Endothelial cell of umbilical vein (primary cell): Measurements from ENCODE around the gene MBTD1. TPM values are rescaled to one million over a fixed set of nuclear protein-coding genes. Genes with fewer than 3 reads are reported as not detected.

Experiments used
- BruUV-seq: library from RNA; stranded (reverse); fragments of 400-500 nt; replicated peaks from 2 replicates; lab custom pipeline; 2021; lab: Mats Ljungman, UMichigan
- CTCF ChIA-PET: fragments of 300-600, 350-600 bp; sonication (Branson Sonifier 250); formaldehyde crosslinking; loops from one replicate; lab custom pipeline; 2021; ENCODE audit warnings: antibody characterized with exemption, inconsistent platforms; lab: Charles Lee
- POLR2A ChIA-PET: fragments of 300-600, 350-600 bp; sonication (Branson Sonifier 250); formaldehyde crosslinking; loops from one replicate; lab custom pipeline; 2021; ENCODE audit warnings: antibody characterized with exemption, inconsistent platforms; lab: Charles Lee
- DNase-seq: peaks from one replicate; pipeline ENCODE4 v3.0.0-alpha.2; 2011; ENCODE audit warnings: low read depth, low spot score
- FAIRE-seq: peaks from 2 replicates; lab custom pipeline; 2011; peaks lifted over from hg19 to GRCh38; lab: Jason Lieb, UNC
- H2AFZ ChIP-seq: 2 replicates; pipeline ENCODE4 v1.6.0; 2012; ENCODE audit warnings: low read depth, low read length, control low read depth, inconsistent platforms
- H3K27ac ChIP-seq: 2 replicates; pipeline ENCODE4 v1.5.1; 2011; ENCODE audit warnings: low read depth, mild to moderate bottlenecking, control low read depth, low read length, moderate library complexity; ENCODE audit not compliant: insufficient read depth
- H3K27me3 ChIP-seq, 2 experiments: 2 replicates each; pipeline versions ENCODE4 v1.6.0 to v1.6.1; 2011; ENCODE audit warnings: low read length in 2 of 2, mixed read lengths in 1 of 2; ENCODE audit not compliant: control insufficient read depth in 2 of 2, insufficient read depth in 2 of 2
- H3K36me3 ChIP-seq, 2 experiments: 2 replicates in 1 of 2; 3 replicates in 1 of 2; pipeline ENCODE4 v1.5.1; 2011; ENCODE audit warnings: low read length in 2 of 2, mild to moderate bottlenecking in 1 of 2, moderate library complexity in 1 of 2; ENCODE audit not compliant: control insufficient read depth in 2 of 2, insufficient read depth in 2 of 2; ENCODE audit errors: extremely low read depth in 1 of 2
- H3K4me1 ChIP-seq: 3 replicates; pipeline ENCODE4 v1.5.1; 2011; ENCODE audit warnings: mild to moderate bottlenecking, low read length; ENCODE audit not compliant: control insufficient read depth, insufficient read depth; ENCODE audit errors: extremely low read depth
- H3K4me2 ChIP-seq: 2 replicates; pipeline ENCODE4 v1.6.1; 2011; ENCODE audit warnings: low read length, control low read depth, mixed read lengths; ENCODE audit not compliant: insufficient read depth
- H3K4me3 ChIP-seq, 3 experiments: fragments of 200-600 bp in 1 of 3; sonication (generic), shearing (Covaris generic) in 1 of 3; replicated peaks in 1 of 3; 2 replicates each; pipeline ENCODE4 v1.5.1; 2011 to 2016; ENCODE audit warnings: control low read depth in 3 of 3, low read length in 3 of 3, mild to moderate bottlenecking in 2 of 3, inconsistent platforms in 1 of 3, low read depth in 1 of 3, moderate library complexity in 1 of 3; ENCODE audit not compliant: insufficient read depth in 1 of 3
- H3K79me2 ChIP-seq: 2 replicates; pipeline ENCODE4 v1.6.0; 2012; ENCODE audit warnings: low read length, inconsistent platforms; ENCODE audit not compliant: control insufficient read depth, insufficient read depth
- H3K9ac ChIP-seq: replicated peaks from 2 replicates; pipeline ENCODE3; 2011; ENCODE audit warnings: low read length, control low read depth; ENCODE audit not compliant: insufficient read depth; ENCODE audit errors: extremely low read depth
- H3K9me1 ChIP-seq: replicated peaks from 3 replicates; pipeline ENCODE4 v1.6.0; 2011; ENCODE audit warnings: mild to moderate bottlenecking, low read length; ENCODE audit not compliant: control insufficient read depth, insufficient read depth; ENCODE audit errors: extremely low read depth
- H3K9me3 ChIP-seq: replicated peaks from 2 replicates; pipeline ENCODE4 v1.5.1; 2012; ENCODE audit warnings: low read length, inconsistent platforms; ENCODE audit not compliant: control insufficient read depth, insufficient read depth
- H4K20me1 ChIP-seq: replicated peaks from 2 replicates; pipeline ENCODE3; 2011; ENCODE audit warnings: mild to moderate bottlenecking, low read length; ENCODE audit not compliant: control insufficient read depth, insufficient read depth; ENCODE audit errors: extremely low read depth
- CTCF ChIP-seq, 2 donors: IDR thresholded peaks; 1 replicate in 1 of 2; 2 replicates in 1 of 2; pipeline ENCODE4 v1.5.1; 2011; ENCODE audit warnings: low read length in 2 of 2, mild to moderate bottlenecking in 2 of 2, moderate library complexity in 2 of 2, control low read depth in 1 of 2, inconsistent platforms in 1 of 2, low read depth in 1 of 2; ENCODE audit not compliant: insufficient read depth in 1 of 2; ENCODE audit errors: extremely low read depth in 1 of 2
- EZH2 ChIP-seq: IDR thresholded peaks from 2 replicates; pipeline ENCODE4 v1.6.1; 2012; ENCODE audit warnings: borderline replicate concordance, low read depth, mild to moderate bottlenecking, moderate library complexity, low read length, inconsistent platforms; ENCODE audit not compliant: severe bottlenecking
- FOS ChIP-seq: IDR thresholded peaks from 2 replicates; pipeline ENCODE4 v1.6.1; 2011; ENCODE audit warnings: mild to moderate bottlenecking, low read length, moderate library complexity, borderline replicate concordance; ENCODE audit not compliant: insufficient read depth
- GATA2 ChIP-seq: IDR thresholded peaks from 2 replicates; pipeline ENCODE4 v1.7.0; 2011; ENCODE audit warnings: low read depth, mild to moderate bottlenecking, moderate library complexity, mixed read lengths, low read length; ENCODE audit not compliant: insufficient read length, insufficient read depth
- JUN ChIP-seq: IDR thresholded peaks from 2 replicates; pipeline ENCODE4 v1.6.1; 2011; ENCODE audit warnings: borderline replicate concordance, low read depth; ENCODE audit not compliant: insufficient read length, insufficient read depth
- MAX ChIP-seq: IDR thresholded peaks from 2 replicates; pipeline ENCODE4 v1.6.1; 2011; ENCODE audit not compliant: insufficient read depth, insufficient read length
- MYC ChIP-seq: IDR thresholded peaks from one replicate; pipeline ENCODE4 v1.6.1; 2011; ENCODE audit warnings: mild to moderate bottlenecking, low read depth, low read length
- POLR2A ChIP-seq: IDR thresholded peaks from 2 replicates; pipeline ENCODE4 v1.6.1; 2012; ENCODE audit warnings: low read depth, mild to moderate bottlenecking, control low read depth, low read length
- POLR2AphosphoS5 ChIP-seq: IDR thresholded peaks from 2 replicates; pipeline ENCODE4 v1.6.1; 2012; ENCODE audit warnings: low read depth, mild to moderate bottlenecking, control low read depth, low read length, moderate library complexity; ENCODE audit not compliant: insufficient read depth
- dilution Hi-C: fragments of 300-500 bp; cut with MboI; formaldehyde crosslinking; loops from one replicate; pipeline ENCODE4 v1.15.0; 2019; ENCODE audit warnings: low sequenced_read_pairs; ENCODE audit not compliant: extremely low pct_ligation_motif_present
- intact Hi-C: fragments of 100-400 bp; cut with micrococcal nuclease; formaldehyde crosslinking; loops from one replicate; pipeline ENCODE4 v1.10.0; 2022
- polyA plus RNA-seq, 4 experiments: library from polyadenylated mRNA; depleted of rRNA in 3 of 4; stranded (reverse) in 3 of 4; unstranded in 1 of 4; fragments of >200 nt; gene quantifications; 2 replicates each; pipeline versions ENCODE4 v1.2.1 to v1.2.3, GENCODE V29; 2011 to 2012; ENCODE audit warnings: missing spikeins in 1 of 4
- total RNA-seq: library from RNA; stranded (reverse); gene quantifications from 2 replicates; pipeline ENCODE4 v1.2.3, GENCODE V29; 2021

The MBTD1 gene
- total and polyA plus RNA-seq, 2 donors (not counting 3 experiments of a cell fraction or from before 2014, with no cell fraction given): 4.8 to 14.0 TPM

GRCh38 chr17:51152766-51153209, 107.1 kb downstream of the MBTD1 start:
- Histone ChIP-seq H3K9ac (peak overlapping the region; percentile 74), H4K20me1 (no peaks in the 10 kb centered on the region), H3K27me3 (no peaks in the 10 kb centered on the region), H3K4me1 (peaks cover 14% of the 10 kb centered on the region), H3K9me1 (no peaks in the 10 kb centered on the region), H3K4me3 (peak overlapping the region in 2 of 3 experiments; percentile 6 to 51), H3K27ac (peak overlapping the region; percentile 70), H3K4me2 (peak overlapping the region; percentile 78), H2AFZ (peak overlapping the region; percentile 85), H3K36me3 (peaks cover 1 to 6% of the 10 kb centered on the region in 2 experiments), H3K9me3 (no peaks in the 10 kb centered on the region), H3K79me2 (peaks cover 42% of the 10 kb centered on the region)
- DNase-seq (no peak), FAIRE-seq (peak; percentile 52)
- TSS peak; percentile 59 for BruUV-seq
- POLR2A ChIA-PET: interaction anchor here (0.7 to 1.0 kb wide), 3 partner anchors 32 to 286 kb away, joined by 3 to 4 read pairs (median 3); partner anchors contain the start of gene SPAG9
- dilution Hi-C loops (no loop called here), intact Hi-C loops (loop anchor here (1.0 to 10.0 kb wide), 10 partner anchors 14 to 608 kb away; partner anchors contain the start of genes MBTD1, NME2, SPATA20 and TOB1)
- no peak for TF ChIP-seq GATA2
- TF ChIP-seq JUN: peak; percentile 45
- no peak for TF ChIP-seq EZH2
- TF ChIP-seq MYC: no peak
- CTCF ChIA-PET: interaction anchor here (0.7 to 3.5 kb wide), 30 partner anchors 10 to 300 kb away, joined by 3 to 140 read pairs (median 6); partner anchors contain the start of genes NME2 and SPAG9

GRCh38 chr17:51150932-51151331, 108.9 kb downstream of the MBTD1 start:
- H3K9me3 ChIP-seq: no peaks in the 10 kb centered on the region
- peaks cover 0 to 5% of the 10 kb centered on the region in 2 experiments for H3K36me3 ChIP-seq
- H3K4me2 ChIP-seq: no peak overlapping the region
- no peak overlapping the region for H2AFZ ChIP-seq
- dilution Hi-C loops (no loop called here), intact Hi-C loops (loop anchor here (5.0 to 10.0 kb wide), 2 partner anchors 299 to 606 kb away; partner anchors contain the start of gene SPATA20)
- H3K9me1 ChIP-seq: no peaks in the 10 kb centered on the region
- H3K27me3 ChIP-seq: no peaks in the 10 kb centered on the region
- no peak for FAIRE-seq
- H3K27ac ChIP-seq: no peak overlapping the region
- CTCF ChIA-PET: interaction anchor here (3.5 kb wide), 1 partner anchor 148 kb away, joined by 140 read pairs; no protein-coding TSS in a partner anchor
- peaks cover 24% of the 10 kb centered on the region for H3K79me2 ChIP-seq
- TF ChIP-seq CTCF (IDR thresholded peaks at IDR 0.05; ENCODE audit: extremely low read depth in 1 of 2, insufficient read depth in 1 of 2, low read depth in 1 of 2, low read length in 2 of 2) (no peak), EZH2 (no peak), MYC (no peak), GATA2 (no peak), MAX (no peak), POLR2AphosphoS5 (no peak), POLR2A (no peak), JUN (no peak), FOS (no peak)
- H3K4me3 ChIP-seq: no peak overlapping the region
- POLR2A ChIA-PET: no interaction called here
- peaks cover 14% of the 10 kb centered on the region for H3K4me1 ChIP-seq
- DNase-seq: no peak
- H4K20me1 ChIP-seq: no peaks in the 10 kb centered on the region
- H3K9ac ChIP-seq: no peak overlapping the region
- no TSS peak for BruUV-seq
